ENCODE results near the gene KMT2A.

KMT2A gene

GRCh38 chr11:118436639-118437207 lies 431 bp downstream of the KMT2A start:
- H3K4me3 ChIP-seq (ENCODE audit: low read length), result peak overlapping the region; percentile 80
- DNase-seq (ENCODE audit: low read depth), result no peak
- no peak for TF ChIP-seq CTCF (conservative IDR thresholded peaks at IDR 0.05; ENCODE audit: low read length)

GRCh38 chr11:118437208-118438125 lies 1.2 kb downstream of the KMT2A start:
- TF ChIP-seq CTCF (conservative IDR thresholded peaks at IDR 0.05; ENCODE audit: low read length), result no peak
- H3K4me3 ChIP-seq (ENCODE audit: low read length), result peak overlapping the region; percentile 80
- peak; percentile 34 for DNase-seq (ENCODE audit: low read depth)

GRCh38 chr11:118438314-118438931 lies 2.1 kb downstream of the KMT2A start:
- no peak for TF ChIP-seq CTCF (conservative IDR thresholded peaks at IDR 0.05; ENCODE audit: low read length)
- peak; percentile 78 for DNase-seq (ENCODE audit: low read depth)
- peak overlapping the region; percentile 80 for H3K4me3 ChIP-seq (ENCODE audit: low read length)

- DNase-seq (ENCODE audit: low read depth), result no peak
- H3K4me3 ChIP-seq (ENCODE audit: low read length), result no peak overlapping the region
- TF ChIP-seq CTCF (conservative IDR thresholded peaks at IDR 0.05; ENCODE audit: low read length), result no peak
These were observed 3.4 kb downstream of the KMT2A start for GRCh38 chr11:118439646-118440045.

GRCh38 chr11:118441770-118442275 lies 5.5 kb downstream of the KMT2A start:
- H3K4me3 ChIP-seq (ENCODE audit: low read length), result no peak overlapping the region
- no peak for TF ChIP-seq CTCF (conservative IDR thresholded peaks at IDR 0.05; ENCODE audit: low read length)
- DNase-seq (ENCODE audit: low read depth), result no peak

- H3K4me3 ChIP-seq (ENCODE audit: low read length), result no peak overlapping the region
- no peak for TF ChIP-seq CTCF (conservative IDR thresholded peaks at IDR 0.05; ENCODE audit: low read length)
These were observed 6.0 kb downstream of the KMT2A start for GRCh38 chr11:118442301-118442700.

More at GRCh38 chr11:118442301-118442700, 6.0 kb downstream of the KMT2A start:
- DNase-seq (ENCODE audit: low read depth), result no peak

All from AG10803 (cell line).